22Rv1 (cell line): ENCODE measurements around the gene COX19.

Experiments used
- ZFX ChIP-seq: fragments of 450-650 bp; IDR thresholded peaks from 2 replicates; pipeline ENCODE4 v1.6.1; 2017; ENCODE audit warnings: antibody characterized with exemption, borderline replicate concordance
- TF ChIP-seq, protein P1 (sequence below): fragments of 450-650 bp; IDR thresholded peaks from 2 replicates; pipeline ENCODE4 v1.5.1; 2017; ENCODE audit warnings: mild to moderate bottlenecking

DNA sequence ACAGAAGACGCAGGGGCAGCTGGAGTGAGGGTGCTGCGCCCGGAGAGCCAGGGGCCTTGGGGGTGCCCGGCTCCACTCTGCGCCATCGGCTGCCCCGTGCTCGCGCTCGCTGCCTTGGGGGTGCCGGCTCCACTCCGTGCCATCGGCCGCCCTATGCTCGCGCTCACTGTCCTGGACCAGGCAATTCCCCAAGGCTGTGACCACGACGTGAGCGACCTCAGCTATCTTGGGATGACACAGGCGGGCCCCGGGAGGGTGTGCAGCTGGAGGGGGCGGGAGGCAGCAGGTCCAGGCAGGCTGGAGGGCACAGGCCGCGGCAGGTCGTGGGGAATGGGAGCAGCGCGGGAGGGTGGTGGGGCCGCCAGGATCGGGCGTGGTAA lies 37.4 kb upstream of the COX19 start:
- TF ChIP-seq, protein P1, sequence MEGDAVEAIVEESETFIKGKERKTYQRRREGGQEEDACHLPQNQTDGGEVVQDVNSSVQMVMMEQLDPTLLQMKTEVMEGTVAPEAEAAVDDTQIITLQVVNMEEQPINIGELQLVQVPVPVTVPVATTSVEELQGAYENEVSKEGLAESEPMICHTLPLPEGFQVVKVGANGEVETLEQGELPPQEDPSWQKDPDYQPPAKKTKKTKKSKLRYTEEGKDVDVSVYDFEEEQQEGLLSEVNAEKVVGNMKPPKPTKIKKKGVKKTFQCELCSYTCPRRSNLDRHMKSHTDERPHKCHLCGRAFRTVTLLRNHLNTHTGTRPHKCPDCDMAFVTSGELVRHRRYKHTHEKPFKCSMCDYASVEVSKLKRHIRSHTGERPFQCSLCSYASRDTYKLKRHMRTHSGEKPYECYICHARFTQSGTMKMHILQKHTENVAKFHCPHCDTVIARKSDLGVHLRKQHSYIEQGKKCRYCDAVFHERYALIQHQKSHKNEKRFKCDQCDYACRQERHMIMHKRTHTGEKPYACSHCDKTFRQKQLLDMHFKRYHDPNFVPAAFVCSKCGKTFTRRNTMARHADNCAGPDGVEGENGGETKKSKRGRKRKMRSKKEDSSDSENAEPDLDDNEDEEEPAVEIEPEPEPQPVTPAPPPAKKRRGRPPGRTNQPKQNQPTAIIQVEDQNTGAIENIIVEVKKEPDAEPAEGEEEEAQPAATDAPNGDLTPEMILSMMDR: no peak
- no peak for TF ChIP-seq ZFX
